C4-2B (cell line): Measurements from ENCODE around the gene URB1.

Source experiments
- H3K27ac ChIP-seq: fragments of 450-650 bp; 2 replicates; pipeline ENCODE4 v1.5.1; 2017
- ZFX ChIP-seq: fragments of 450-650 bp; IDR thresholded peaks from 2 replicates; pipeline ENCODE4 v1.6.1; 2017
- TF ChIP-seq, protein P1 (sequence below): fragments of 450-650 bp; conservative IDR thresholded peaks from 2 replicates; pipeline ENCODE4 v1.5.1; 2017; ENCODE audit warnings: mild to moderate bottlenecking

Gene URB1

DNA sequence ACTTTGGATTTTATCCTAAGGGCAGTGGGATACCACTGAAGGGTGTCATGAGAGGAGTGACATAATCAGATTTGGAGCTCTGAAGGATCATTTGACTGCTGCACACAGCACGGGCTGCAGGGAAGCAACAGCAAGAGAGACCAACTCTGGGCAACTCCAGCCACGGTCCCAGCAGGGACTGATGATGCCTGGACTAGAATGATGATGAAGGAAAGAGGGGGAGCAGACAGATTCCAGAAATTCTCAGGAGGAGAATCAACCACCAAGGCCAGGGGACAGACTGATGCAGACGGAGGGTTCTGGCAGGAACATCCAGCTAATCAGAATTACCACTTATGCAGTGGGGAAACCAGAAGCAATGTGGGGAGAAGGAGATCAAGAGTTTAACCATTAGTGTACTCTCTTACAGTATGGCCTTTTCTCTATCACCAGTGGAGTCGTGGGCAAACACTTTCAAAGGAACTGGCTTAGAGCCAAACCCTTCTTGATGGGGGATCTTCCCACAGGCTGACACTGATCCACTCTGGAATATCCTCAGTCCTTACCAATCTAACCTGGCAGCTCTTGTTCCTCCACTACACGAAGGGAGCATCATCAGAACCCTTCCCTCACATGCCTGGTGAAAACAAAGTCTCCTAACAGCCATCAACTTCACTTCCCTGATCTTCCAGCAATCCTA lies 3.3 kb downstream of the URB1 start:
- H3K27ac ChIP-seq, result no peak overlapping the region
- TF ChIP-seq, protein P1, sequence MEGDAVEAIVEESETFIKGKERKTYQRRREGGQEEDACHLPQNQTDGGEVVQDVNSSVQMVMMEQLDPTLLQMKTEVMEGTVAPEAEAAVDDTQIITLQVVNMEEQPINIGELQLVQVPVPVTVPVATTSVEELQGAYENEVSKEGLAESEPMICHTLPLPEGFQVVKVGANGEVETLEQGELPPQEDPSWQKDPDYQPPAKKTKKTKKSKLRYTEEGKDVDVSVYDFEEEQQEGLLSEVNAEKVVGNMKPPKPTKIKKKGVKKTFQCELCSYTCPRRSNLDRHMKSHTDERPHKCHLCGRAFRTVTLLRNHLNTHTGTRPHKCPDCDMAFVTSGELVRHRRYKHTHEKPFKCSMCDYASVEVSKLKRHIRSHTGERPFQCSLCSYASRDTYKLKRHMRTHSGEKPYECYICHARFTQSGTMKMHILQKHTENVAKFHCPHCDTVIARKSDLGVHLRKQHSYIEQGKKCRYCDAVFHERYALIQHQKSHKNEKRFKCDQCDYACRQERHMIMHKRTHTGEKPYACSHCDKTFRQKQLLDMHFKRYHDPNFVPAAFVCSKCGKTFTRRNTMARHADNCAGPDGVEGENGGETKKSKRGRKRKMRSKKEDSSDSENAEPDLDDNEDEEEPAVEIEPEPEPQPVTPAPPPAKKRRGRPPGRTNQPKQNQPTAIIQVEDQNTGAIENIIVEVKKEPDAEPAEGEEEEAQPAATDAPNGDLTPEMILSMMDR, result no peak

DNA sequence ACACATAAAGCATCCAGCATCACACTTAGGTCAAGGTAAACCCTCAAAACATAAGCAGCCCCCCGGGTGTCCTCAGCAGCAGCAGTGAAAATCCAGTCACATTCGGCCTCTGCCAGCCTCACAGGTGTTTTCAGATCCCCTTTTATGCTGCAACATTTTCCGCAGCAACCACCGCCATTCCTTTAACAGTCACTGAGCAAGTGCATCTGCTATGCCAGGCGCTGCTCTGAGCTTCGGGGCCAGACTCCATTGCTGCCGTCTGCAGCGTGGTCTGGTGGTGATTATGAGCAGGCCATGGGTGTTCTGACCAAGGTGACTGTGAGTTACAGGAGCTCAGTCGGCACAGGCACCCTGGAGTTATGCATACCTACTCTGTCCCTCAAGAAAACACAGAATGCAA lies 4.5 kb downstream of the URB1 start:
- no peak overlapping the region for H3K27ac ChIP-seq
- TF ChIP-seq, protein P1, result no peak
- no peak for TF ChIP-seq ZFX

DNA sequence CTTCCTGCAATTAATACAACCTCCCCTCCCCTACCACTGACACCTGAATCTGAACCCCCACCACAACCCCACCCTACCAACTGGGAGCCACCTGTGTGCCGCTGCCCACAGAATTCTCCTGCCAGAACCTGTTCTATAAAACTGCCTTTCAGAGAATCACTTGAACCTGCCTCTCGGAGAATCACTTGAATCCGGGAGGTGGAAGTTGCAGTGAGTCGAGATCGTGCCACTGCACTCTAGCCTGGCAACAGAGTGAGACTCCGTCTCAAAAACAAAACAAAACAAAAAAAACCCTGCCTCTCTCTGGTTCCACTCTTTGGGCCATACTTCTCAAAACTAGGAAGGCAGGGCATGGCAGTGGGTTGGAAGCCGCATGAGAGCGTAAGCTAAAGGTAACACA lies 5.7 kb downstream of the URB1 start:
- peak overlapping the region; percentile 32 for H3K27ac ChIP-seq
- no peak for TF ChIP-seq ZFX
- TF ChIP-seq, protein P1, result no peak

DNA sequence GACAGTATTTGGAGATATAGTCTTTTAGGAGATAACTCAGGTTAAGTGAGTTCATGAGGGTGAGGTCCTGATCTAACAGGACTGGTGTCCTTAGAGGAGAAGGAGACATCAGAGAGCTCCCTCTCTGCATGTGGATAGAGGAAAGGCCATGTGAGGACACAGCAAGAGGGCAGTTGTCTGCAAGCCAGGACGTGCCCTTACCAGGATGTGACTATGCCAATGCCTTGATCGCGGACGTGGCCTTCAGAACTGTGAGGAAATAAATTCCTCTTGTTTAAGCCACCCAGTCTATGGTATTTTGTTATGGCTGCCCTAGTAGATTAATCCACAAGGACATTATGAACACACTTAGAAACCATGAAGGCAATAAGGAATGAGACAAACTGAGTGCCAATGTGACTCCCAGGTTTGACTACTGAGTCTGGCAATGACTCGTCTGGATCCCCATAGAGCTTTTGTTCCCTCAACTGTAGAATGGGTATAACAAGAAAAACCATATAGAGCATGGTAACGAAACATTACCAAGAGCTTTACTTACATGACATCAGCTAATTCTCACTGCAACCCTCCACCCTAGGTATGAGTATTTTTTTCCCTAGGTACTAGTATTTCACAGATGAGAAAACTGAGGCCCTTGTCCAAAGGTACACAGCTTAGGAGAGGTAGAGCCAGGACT lies 6.5 kb downstream of the URB1 start:
- TF ChIP-seq ZFX, result no peak
- TF ChIP-seq, protein P1, result no peak
- H3K27ac ChIP-seq, result peak overlapping the region; percentile 32

DNA sequence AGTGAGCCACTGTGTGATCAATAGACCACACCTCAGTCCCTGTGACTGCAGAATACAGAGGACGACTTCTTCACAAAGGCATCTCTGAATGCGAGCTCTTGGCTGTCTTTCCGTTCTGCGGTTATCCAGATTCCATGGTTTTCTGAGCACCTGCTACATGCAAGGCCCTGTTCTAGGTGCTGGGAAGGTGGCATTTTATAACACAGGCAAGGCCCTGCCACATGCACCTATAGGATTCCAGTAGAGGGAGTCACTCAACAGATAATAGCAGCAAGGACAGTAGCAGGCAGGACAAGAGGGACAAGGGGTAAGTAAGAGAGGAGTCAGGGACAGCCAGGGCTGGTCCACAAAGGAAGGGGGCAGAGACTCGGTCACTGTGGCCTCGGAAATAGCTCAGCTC lies 9.0 kb downstream of the URB1 start:
- no peak overlapping the region for H3K27ac ChIP-seq
- TF ChIP-seq, protein P1, result no peak
- TF ChIP-seq ZFX, result no peak

DNA sequence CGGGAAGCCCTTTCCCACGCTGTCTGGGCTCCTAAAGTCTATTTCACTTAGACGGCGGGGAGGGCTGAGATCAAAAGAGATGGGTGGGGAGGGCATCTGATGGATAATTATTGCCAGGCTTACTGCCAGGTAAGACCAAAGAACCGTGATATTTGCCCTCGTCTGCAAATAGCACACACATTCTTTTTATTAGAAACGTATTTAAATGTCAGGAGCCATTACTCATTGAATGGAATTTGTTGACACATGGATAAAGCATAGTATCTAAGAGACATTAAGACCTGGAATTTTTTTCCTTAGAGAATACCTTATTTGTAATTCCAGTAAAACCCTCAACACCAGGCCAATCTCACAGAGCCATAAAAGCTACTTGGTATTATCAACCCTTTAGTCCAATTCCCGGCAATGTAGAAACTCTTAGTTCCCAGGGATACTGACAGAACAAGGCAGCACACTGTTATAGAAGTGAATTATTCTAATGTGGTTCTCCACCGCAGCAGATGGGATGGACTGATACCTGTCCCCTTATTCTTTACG lies 10.6 kb downstream of the URB1 start:
- H3K27ac ChIP-seq, result no peak overlapping the region
- no peak for TF ChIP-seq ZFX
- TF ChIP-seq, protein P1, result no peak

DNA sequence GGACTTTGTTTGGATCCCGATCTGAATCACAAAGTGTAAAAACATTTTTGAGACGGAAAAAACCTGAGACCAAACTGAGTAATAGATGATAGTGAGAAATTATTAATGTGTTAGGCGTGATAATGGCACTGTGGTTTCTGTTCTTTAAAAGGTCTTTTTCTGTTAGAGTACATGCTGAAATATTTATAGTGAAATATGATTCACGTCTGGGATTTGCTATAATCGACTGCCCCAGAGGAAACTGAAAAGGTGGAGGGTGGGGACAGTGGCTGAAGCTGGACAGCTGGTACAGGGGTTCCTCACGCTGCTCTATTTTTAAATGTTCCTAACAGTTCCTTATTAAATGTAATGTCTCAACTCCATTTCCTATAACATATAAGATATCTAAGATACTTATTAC lies 11.2 kb downstream of the URB1 start:
- TF ChIP-seq, protein P1, result no peak
- TF ChIP-seq ZFX, result no peak
- no peak overlapping the region for H3K27ac ChIP-seq
